B cell (primary cell): ENCODE data around the gene KIF21B.

ENCODE experiments used
- CTCF ChIP-seq: fragments of 200-600 bp; IDR thresholded peaks from one replicate; pipeline ENCODE4 v1.8.0; 2022; ENCODE audit warnings: antibody characterized with exemption, mild to moderate bottlenecking
- EZH2 ChIP-seq: IDR thresholded peaks from 2 replicates; pipeline ENCODE4 v1.6.1; 2012; ENCODE audit warnings: borderline replicate concordance, low read depth, mild to moderate bottlenecking, moderate library complexity, low read length; ENCODE audit not compliant: insufficient read depth, poor library complexity, severe bottlenecking

- TF ChIP-seq CTCF: no peak
- TF ChIP-seq EZH2: no peak
Observed at GRCh38 chr1:201039418-201039817, 15.9 kb upstream of the KIF21B start.
